Naive thymus-derived CD4-positive, alpha-beta T cell (primary cell): ENCODE results near the gene RBFOX1. TPM values are rescaled to one million over a fixed set of nuclear protein-coding genes. Genes with fewer than 3 reads are reported as not detected.

ENCODE experiments used
- ATAC-seq: fragments of 150-1000 bp; cut with Tn5 transposase; 2 replicates; pipeline ENCODE4 v1.10.0; 2021; ENCODE audit warnings: mild to moderate bottlenecking, moderate library complexity
- CTCF ChIA-PET: fragments of 350-600 bp; sonication (Branson Sonifier 250); formaldehyde crosslinking; loops from one replicate; lab custom pipeline; 2021; ENCODE audit warnings: antibody characterized with exemption; lab: Charles Lee
- POLR2A ChIA-PET: fragments of 350-600 bp; sonication (Branson Sonifier 250); formaldehyde crosslinking; loops from one replicate; lab custom pipeline; 2021; ENCODE audit warnings: antibody characterized with exemption, inconsistent platforms; lab: Charles Lee
- DNase-seq, 9 donors: peaks; one replicate each; pipeline versions ENCODE4 v3.0.0 to v3.0.0-alpha.2; 2020 to 2022; ENCODE audit warnings: mixed read lengths in 1 of 9
- H3K27ac ChIP-seq: one replicate; pipeline ENCODE4 v1.7.0; 2013; ENCODE audit warnings: mild to moderate bottlenecking, low read depth, low read length, moderate library complexity
- H3K27me3 ChIP-seq, 2 donors: one replicate each; pipeline ENCODE4 v1.7.0; 2013; ENCODE audit warnings: low read length in 2 of 2, mild to moderate bottlenecking in 2 of 2, moderate library complexity in 2 of 2; ENCODE audit not compliant: control insufficient read depth in 2 of 2, insufficient read depth in 2 of 2
- H3K36me3 ChIP-seq, 3 experiments: 1 replicate in 2 of 3; 2 replicates in 1 of 3; pipeline ENCODE4 v1.7.0; 2013; ENCODE audit warnings: low read length in 3 of 3, mild to moderate bottlenecking in 3 of 3, moderate library complexity in 1 of 3; ENCODE audit not compliant: insufficient read depth in 3 of 3, control insufficient read depth in 2 of 3
- H3K4me1 ChIP-seq, 2 donors: one replicate each; pipeline ENCODE4 v1.7.0; 2013; ENCODE audit warnings: low read length in 2 of 2, mild to moderate bottlenecking in 2 of 2, moderate library complexity in 1 of 2; ENCODE audit not compliant: control insufficient read depth in 2 of 2, insufficient read depth in 2 of 2
- H3K4me3 ChIP-seq: 2 replicates; pipeline ENCODE4 v1.7.0; 2013; ENCODE audit warnings: mild to moderate bottlenecking, low read length
- H3K9me3 ChIP-seq, 3 experiments: 1 replicate in 2 of 3; 2 replicates in 1 of 3; pipeline ENCODE4 v1.7.0; 2013; ENCODE audit warnings: low read length in 3 of 3; ENCODE audit not compliant: control insufficient read depth in 2 of 3
- H3K27ac Mint-ChIP-seq, 9 donors: one replicate each; pipeline ENCODE4 v1.8.0; 2020 to 2022; ENCODE audit warnings: mixed read lengths in 9 of 9, mild to moderate bottlenecking in 8 of 9, moderate library complexity in 5 of 9, inconsistent platforms in 2 of 9
- H3K27me3 Mint-ChIP-seq, 5 donors: one replicate each; pipeline ENCODE4 v1.8.0; 2021 to 2022; ENCODE audit warnings: mixed read lengths in 5 of 5, mild to moderate bottlenecking in 1 of 5
- H3K36me3 Mint-ChIP-seq, 5 donors: one replicate each; pipeline ENCODE4 v1.8.0; 2020 to 2022; ENCODE audit warnings: mixed read lengths in 5 of 5, mild to moderate bottlenecking in 3 of 5, inconsistent platforms in 1 of 5
- H3K4me1 Mint-ChIP-seq, 7 donors: one replicate each; pipeline ENCODE4 v1.8.0; 2020 to 2022; ENCODE audit warnings: mixed read lengths in 7 of 7, mild to moderate bottlenecking in 3 of 7, inconsistent platforms in 1 of 7
- H3K4me3 Mint-ChIP-seq, 10 donors: one replicate each; pipeline ENCODE4 v1.8.0; 2020 to 2022; ENCODE audit warnings: mild to moderate bottlenecking in 10 of 10, mixed read lengths in 10 of 10, moderate library complexity in 6 of 10, inconsistent platforms in 2 of 10
- H3K9me3 Mint-ChIP-seq, 11 donors: one replicate each; pipeline ENCODE4 v1.8.0; 2020 to 2022; ENCODE audit warnings: mixed read lengths in 11 of 11, mild to moderate bottlenecking in 4 of 11, inconsistent platforms in 1 of 11, moderate library complexity in 1 of 11
- intact Hi-C, 2 donors: fragments of 100-400 bp; cut with micrococcal nuclease; formaldehyde crosslinking; loops; one replicate each; pipeline ENCODE4 v1.15.1; 2023
- polyA plus RNA-seq, 2 donors: library from polyadenylated mRNA; unstranded; fragments of 300-500 nt; fragmentation: Illumina TruSeq; gene quantifications; one replicate each; pipeline ENCODE4 v1.2.3, GENCODE V29; 2021
- total RNA-seq, 6 experiments: library from RNA in 5 of 6; stranded (reverse) in 5 of 6; gene quantifications; 1 replicate in 5 of 6; 2 replicates in 1 of 6; pipeline ENCODE4 v1.2.3 and lab custom pipeline; 2021 to 2026

The RBFOX1 gene
- total and polyA plus RNA-seq, 7 experiments from 2014 or later = not detected

DNA sequence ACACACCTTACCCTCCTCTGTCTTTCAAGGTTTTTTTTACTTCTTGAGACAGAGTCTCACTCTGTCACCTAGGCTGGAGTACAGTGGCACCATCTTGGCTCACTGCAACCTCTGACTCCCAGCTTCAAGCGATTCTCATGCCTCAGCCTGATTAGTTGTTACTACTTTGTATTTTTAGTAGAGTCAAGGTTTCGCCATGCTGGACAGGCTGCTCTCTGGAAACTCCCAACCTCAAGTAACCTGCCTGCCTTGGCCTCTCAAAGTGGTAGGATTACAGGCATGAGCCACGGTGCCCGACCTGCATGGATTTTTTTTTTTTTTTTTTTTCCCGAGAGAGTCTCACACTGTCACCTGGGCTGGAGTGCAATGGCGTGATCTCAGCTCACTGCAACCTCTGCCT lies 273.2 kb downstream of the RBFOX1 start:
- intact Hi-C loops = no loop called here
- ATAC-seq = no peak

DNA sequence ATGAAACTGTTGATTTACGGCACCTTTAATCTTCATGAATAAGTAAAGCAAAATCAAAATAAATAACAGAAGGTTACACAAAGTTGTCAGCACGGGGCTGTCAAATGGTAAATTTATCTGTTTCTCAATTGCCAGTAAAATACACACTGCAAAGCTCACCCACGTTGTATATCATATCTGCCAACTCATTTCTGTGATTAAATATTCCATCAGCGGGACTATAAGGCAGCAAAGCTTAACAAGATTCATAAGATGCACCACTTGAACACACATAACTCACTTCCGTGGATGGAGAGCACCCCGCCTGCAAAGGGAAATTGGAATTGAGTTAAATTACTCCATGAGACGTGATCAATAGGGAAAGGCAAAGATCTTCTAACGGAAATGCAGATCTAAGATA lies 280.0 kb downstream of the RBFOX1 start:
- peaks cover 2 to 29% (median 16%) of the 10 kb centered on the region in 11 donors for H3K9me3 Mint-ChIP-seq
- ATAC-seq = no peak
- no peak for DNase-seq
- H3K4me1 Mint-ChIP-seq = no peaks in the 10 kb centered on the region
- ChIA-PET CTCF (no interaction called here), POLR2A (no interaction called here)
- no peaks in the 10 kb centered on the region for H3K36me3 ChIP-seq
- no peaks in the 10 kb centered on the region for H3K27me3 Mint-ChIP-seq
- intact Hi-C loops = no loop called here
- H3K27me3 ChIP-seq = no peaks in the 10 kb centered on the region
- H3K27ac Mint-ChIP-seq = no peak overlapping the region
- no peak overlapping the region for H3K27ac ChIP-seq
- H3K4me3 Mint-ChIP-seq = no peak overlapping the region
- peaks cover 0 to 3% (median 0%) of the 10 kb centered on the region in 5 donors for H3K36me3 Mint-ChIP-seq
- no peaks in the 10 kb centered on the region for H3K4me1 ChIP-seq
- H3K4me3 ChIP-seq = no peak overlapping the region
- no peaks in the 10 kb centered on the region for H3K9me3 ChIP-seq

More for the DNA sequence above, 273.2 kb downstream of the RBFOX1 start:
- Mint-ChIP-seq H3K4me3 (no peak overlapping the region), H3K4me1 (no peaks in the 10 kb centered on the region), H3K27me3 (no peaks in the 10 kb centered on the region), H3K27ac (no peak overlapping the region), H3K9me3 (peaks cover 4 to 18% (median 10%) of the 10 kb centered on the region in 11 donors), H3K36me3 (no peaks in the 10 kb centered on the region)
- no peak overlapping the region for H3K4me3 ChIP-seq
- no peaks in the 10 kb centered on the region for H3K36me3 ChIP-seq
- DNase-seq = no peak
- no peaks in the 10 kb centered on the region for H3K4me1 ChIP-seq
- ChIA-PET POLR2A (no interaction called here), CTCF (no interaction called here)
- H3K9me3 ChIP-seq = no peaks in the 10 kb centered on the region
- no peaks in the 10 kb centered on the region for H3K27me3 ChIP-seq
- no peak overlapping the region for H3K27ac ChIP-seq

DNA sequence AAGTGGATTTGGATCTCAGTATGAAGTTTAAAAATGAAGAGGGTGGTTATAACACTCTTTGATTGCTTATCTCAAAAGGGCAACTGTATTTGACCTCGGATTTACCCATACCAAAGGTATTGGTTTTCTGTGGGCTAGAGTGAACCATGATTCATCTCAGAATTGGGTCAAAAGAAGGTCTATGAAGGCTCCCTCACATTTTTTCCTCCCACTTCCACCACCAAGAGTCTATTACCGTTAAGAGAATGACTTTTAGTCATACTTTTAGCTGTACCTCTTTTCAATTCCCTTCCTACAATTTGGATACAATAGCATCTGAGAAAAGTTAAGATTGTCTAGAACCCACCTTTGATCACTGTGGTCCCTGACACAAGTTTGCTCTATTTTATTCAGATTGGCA lies 280.9 kb downstream of the RBFOX1 start:
- Mint-ChIP-seq H3K27me3 (no peaks in the 10 kb centered on the region), H3K36me3 (peaks cover 0 to 3% (median 0%) of the 10 kb centered on the region in 5 donors), H3K27ac (no peak overlapping the region), H3K9me3 (peaks cover 2 to 29% (median 14%) of the 10 kb centered on the region in 11 donors), H3K4me3 (no peak overlapping the region), H3K4me1 (no peaks in the 10 kb centered on the region)
- DNase-seq = no peak
- ChIA-PET CTCF (no interaction called here), POLR2A (no interaction called here)
- no peak overlapping the region for H3K27ac ChIP-seq
- ATAC-seq = no peak
- intact Hi-C loops = no loop called here
- no peaks in the 10 kb centered on the region for H3K36me3 ChIP-seq
- H3K4me3 ChIP-seq = no peak overlapping the region
- H3K27me3 ChIP-seq = no peaks in the 10 kb centered on the region
- H3K9me3 ChIP-seq = no peaks in the 10 kb centered on the region
- no peaks in the 10 kb centered on the region for H3K4me1 ChIP-seq

DNA sequence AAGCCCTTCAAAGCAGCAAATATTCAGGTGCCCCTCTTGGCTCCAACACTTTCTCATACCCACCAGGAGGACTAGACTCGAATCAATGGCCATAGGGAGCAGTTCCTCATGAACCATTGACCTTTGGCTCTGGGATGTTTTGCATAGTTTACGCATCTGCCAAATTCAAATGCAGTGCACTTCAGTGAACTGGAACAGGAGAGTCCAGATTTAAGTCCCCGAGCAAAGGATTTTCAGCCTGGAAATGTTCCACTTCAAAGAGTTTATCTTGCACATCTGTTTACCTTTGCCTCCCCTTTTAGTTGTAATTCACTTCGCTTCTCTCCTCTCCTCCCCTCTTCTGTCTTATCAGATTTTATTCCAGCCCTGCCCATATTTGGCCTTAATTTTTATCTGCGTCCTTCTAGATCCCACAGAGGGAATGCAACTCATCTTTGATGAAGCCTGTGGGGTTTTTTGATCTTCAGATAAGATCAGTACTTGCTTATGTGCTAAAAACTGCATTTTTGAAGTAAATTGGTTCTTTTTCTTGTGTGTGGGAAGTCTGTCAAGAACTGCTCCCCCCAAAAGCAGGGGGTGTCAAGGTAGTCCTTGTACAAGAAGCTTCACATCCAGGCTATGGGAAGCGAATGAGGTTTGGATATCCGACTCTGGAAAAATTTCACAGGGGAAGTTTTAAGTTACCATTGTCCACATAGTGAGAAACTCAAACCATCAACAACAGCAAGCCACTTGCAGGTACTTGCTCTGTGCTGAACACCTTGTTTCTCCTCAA lies 281.6 kb downstream of the RBFOX1 start:
- H3K27me3 Mint-ChIP-seq = no peaks in the 10 kb centered on the region
- no peaks in the 10 kb centered on the region for H3K4me1 ChIP-seq
- H3K36me3 Mint-ChIP-seq = peaks cover 0 to 3% (median 0%) of the 10 kb centered on the region in 5 donors
- DNase-seq (no peak), ATAC-seq (no peak)
- ChIA-PET CTCF (no interaction called here), POLR2A (no interaction called here)
- no peaks in the 10 kb centered on the region for H3K4me1 Mint-ChIP-seq
- H3K9me3 ChIP-seq = no peaks in the 10 kb centered on the region
- H3K27me3 ChIP-seq = no peaks in the 10 kb centered on the region
- no peak overlapping the region for H3K27ac Mint-ChIP-seq
- no peak overlapping the region for H3K27ac ChIP-seq
- H3K9me3 Mint-ChIP-seq = peaks cover 2 to 25% (median 8%) of the 10 kb centered on the region in 11 donors
- H3K4me3 Mint-ChIP-seq = no peak overlapping the region
- H3K4me3 ChIP-seq = no peak overlapping the region
- intact Hi-C loops = no loop called here
- H3K36me3 ChIP-seq = no peaks in the 10 kb centered on the region

DNA sequence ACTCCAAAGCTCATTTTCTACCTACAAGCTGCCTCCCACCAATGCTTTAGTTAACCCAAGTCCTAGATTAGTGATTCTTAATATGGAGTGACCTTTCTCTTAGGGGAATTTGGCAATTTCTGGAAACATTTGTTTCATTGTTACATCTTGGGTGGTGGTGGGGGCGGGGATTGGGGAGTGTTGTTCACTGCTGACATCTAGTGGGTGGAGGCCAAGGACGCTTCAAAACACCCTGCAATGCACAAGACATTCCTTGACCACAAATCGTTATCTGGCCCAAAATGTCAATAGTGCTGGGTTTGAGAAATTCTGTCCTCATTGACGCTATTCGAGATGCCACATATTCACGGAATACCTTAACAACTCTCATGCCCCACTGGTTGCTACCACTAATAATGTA lies 282.9 kb downstream of the RBFOX1 start:
- Mint-ChIP-seq H3K27me3 (no peaks in the 10 kb centered on the region), H3K4me3 (no peak overlapping the region), H3K9me3 (peaks cover 2 to 30% (median 9%) of the 10 kb centered on the region in 11 donors), H3K36me3 (peaks cover 0 to 3% (median 0%) of the 10 kb centered on the region in 5 donors), H3K4me1 (no peaks in the 10 kb centered on the region), H3K27ac (no peak overlapping the region)
- ATAC-seq (no peak), DNase-seq (no peak)
- Histone ChIP-seq H3K4me3 (no peak overlapping the region), H3K9me3 (no peaks in the 10 kb centered on the region), H3K4me1 (no peaks in the 10 kb centered on the region), H3K27ac (no peak overlapping the region), H3K36me3 (no peaks in the 10 kb centered on the region), H3K27me3 (no peaks in the 10 kb centered on the region)
- intact Hi-C loops = no loop called here
- ChIA-PET POLR2A (no interaction called here), CTCF (no interaction called here)

DNA sequence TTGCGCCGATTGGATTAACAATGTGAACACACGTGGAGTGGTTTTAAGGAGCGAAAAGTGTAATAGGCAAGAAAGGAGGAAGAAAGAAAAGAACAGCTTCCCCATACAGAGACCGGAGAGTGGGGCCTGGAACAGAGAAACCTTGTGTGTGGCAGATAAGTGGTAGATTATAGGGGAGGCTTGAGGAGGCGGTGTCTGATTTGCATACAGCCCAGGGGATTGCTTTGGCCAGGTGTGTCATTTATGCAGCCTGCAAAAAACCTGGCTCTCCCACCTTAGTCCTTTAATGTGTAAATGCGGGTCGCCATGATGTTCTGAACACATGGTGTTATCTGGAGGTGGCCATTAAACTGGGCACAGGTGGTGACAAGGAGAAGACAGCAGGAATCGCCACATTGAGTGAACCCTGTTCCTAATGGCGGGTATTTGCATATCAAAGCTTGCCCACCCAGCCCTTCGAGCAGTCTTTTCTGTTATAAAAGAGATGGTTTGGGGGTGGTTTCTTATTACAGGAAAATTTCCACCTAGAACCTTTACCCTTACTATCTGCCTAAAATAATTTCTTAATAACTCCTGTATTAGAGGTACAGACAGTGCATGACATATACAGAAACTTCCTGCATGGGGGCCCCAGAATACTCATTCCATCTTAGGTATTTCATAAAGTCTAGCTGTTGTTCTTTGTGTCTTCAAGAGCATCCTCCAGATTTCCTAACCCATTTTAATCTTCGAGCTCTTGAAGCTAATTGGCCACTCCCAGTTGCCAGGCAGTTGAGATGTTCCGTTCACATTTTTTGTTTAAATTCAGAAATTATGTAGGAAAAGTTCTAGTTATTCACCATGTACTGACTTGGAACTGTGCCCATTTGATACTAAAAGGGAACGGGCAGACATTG lies 292.5 kb downstream of the RBFOX1 start:
- Mint-ChIP-seq H3K27ac (no peak overlapping the region), H3K36me3 (peaks cover 0 to 9% (median 0%) of the 10 kb centered on the region in 5 donors), H3K9me3 (peaks cover 2 to 23% (median 11%) of the 10 kb centered on the region in 11 donors), H3K27me3 (no peaks in the 10 kb centered on the region), H3K4me1 (peaks cover 0 to 2% (median 0%) of the 10 kb centered on the region in 7 donors), H3K4me3 (no peak overlapping the region)
- Histone ChIP-seq H3K4me3 (no peak overlapping the region), H3K9me3 (peaks cover 0 to 4% (median 0%) of the 10 kb centered on the region in 3 experiments), H3K36me3 (no peaks in the 10 kb centered on the region), H3K27ac (no peak overlapping the region), H3K27me3 (no peaks in the 10 kb centered on the region), H3K4me1 (no peaks in the 10 kb centered on the region)
- DNase-seq (no peak), ATAC-seq (no peak)
- CTCF ChIA-PET = no interaction called here
- intact Hi-C loops = no loop called here
- POLR2A ChIA-PET = no interaction called here
